Testis (tissue), 2 donors: ENCODE data around the gene NDUFA8.

Experiments
- CTCF ChIP-seq, 3 experiments: fragments of 450-650 bp in 2 of 3; fragments of 200-600 bp in 1 of 3; sonication (generic) in 1 of 3; IDR thresholded peaks; one replicate each; pipeline ENCODE4 v1.5.1; 2016 to 2019; ENCODE audit warnings: antibody characterized with exemption in 3 of 3, mild to moderate bottlenecking in 2 of 3, moderate library complexity in 1 of 3
- POLR2A ChIP-seq: fragments of 450-650 bp; IDR thresholded peaks from one replicate; pipeline ENCODE4 v1.6.1; 2017; ENCODE audit warnings: antibody characterized with exemption, mild to moderate bottlenecking, moderate library complexity

- TF ChIP-seq CTCF (IDR thresholded peaks at IDR 0.05) = no peak
- no peak for TF ChIP-seq POLR2A
Observed at GRCh38 chr9:122155796-122156195, 3.8 kb downstream of the NDUFA8 start.
